ENCODE data around the gene MARVELD1. TPM values are rescaled to one million over a fixed set of nuclear protein-coding genes. Genes with fewer than 3 reads are reported as not detected.

The MARVELD1 gene
- total RNA-seq, 1 experiment from 2014 or later: 40.1 TPM

DNA sequence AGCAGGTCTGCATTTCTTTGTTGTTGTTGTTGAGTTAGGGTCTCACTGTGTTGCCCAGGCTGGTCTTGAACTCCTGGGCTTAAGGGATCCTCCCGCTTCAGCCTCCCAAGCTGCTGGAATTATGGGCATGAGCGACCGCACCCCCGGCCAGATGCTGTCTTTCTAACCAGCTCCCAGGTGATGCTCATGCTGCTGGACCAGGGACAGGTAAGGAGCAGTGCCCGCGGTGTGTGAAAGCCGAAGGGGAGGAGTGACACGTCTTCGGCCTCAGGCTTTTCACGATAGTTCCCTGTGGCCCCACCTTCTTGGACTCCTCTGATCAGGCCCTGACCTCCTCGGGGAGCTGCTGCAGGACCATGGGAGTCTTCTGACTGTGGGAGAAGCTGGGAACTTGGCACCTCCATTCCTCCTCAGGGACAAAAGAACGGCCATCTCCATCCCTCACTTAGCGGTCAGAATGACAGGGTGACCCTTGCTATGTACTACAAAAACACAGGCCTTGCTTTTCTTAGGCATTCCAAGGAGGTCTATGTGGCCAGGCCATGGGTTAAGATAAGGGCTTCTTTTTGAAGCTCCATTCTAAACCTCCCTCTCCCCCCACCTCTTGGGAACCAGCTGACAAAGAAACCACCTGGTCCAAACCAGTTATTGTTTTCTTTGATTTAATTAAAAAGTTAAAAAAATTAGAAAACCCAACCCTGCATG, 52.7 kb downstream of the MARVELD1 start:
- H3K4me1 ChIP-seq (replicated peaks; ENCODE audit: insufficient read depth): no peaks in the 10 kb centered on the region
- ChIA-PET POLR2A (ENCODE audit: unreplicated experiment) (no interaction called here), CTCF (interaction anchor here (0.7 kb wide), 1 partner anchor 15 kb away, joined by 3 read pairs; no protein-coding TSS in a partner anchor)
- H3K79me2 ChIP-seq (ENCODE audit: low read depth): no peaks in the 10 kb centered on the region
- H3K4me3 ChIP-seq: no peak overlapping the region
- no peaks in the 10 kb centered on the region for H4K20me1 ChIP-seq (ENCODE audit: insufficient read depth)
- H3K4me2 ChIP-seq: no peak overlapping the region
- BruUV-seq (replicated peaks): no TSS peak
- H3K9me3 ChIP-seq (ENCODE audit: insufficient read depth, low read depth): no peaks in the 10 kb centered on the region
- no peak overlapping the region for H2AFZ ChIP-seq
- H3K9me2 ChIP-seq (ENCODE audit: insufficient read depth): no peaks in the 10 kb centered on the region
- H3F3A ChIP-seq (ENCODE audit: insufficient read depth, low read depth): no peaks in the 10 kb centered on the region
- DNase-seq: no peak
- intact Hi-C loops (cut with micrococcal nuclease; ENCODE audit: unreplicated experiment): no loop called here
- TF ChIP-seq EZH2 (IDR thresholded peaks at IDR 0.05; ENCODE audit: low read depth) (no peak), CTCF (conservative IDR thresholded peaks at IDR 0.05) (no peak)
- H3K27me3 ChIP-seq (ENCODE audit: insufficient read depth, low read depth): no peaks in the 10 kb centered on the region
- H3K27ac ChIP-seq: no peak overlapping the region
- H3K36me3 ChIP-seq (ENCODE audit: low read depth): no peaks in the 10 kb centered on the region

DNA sequence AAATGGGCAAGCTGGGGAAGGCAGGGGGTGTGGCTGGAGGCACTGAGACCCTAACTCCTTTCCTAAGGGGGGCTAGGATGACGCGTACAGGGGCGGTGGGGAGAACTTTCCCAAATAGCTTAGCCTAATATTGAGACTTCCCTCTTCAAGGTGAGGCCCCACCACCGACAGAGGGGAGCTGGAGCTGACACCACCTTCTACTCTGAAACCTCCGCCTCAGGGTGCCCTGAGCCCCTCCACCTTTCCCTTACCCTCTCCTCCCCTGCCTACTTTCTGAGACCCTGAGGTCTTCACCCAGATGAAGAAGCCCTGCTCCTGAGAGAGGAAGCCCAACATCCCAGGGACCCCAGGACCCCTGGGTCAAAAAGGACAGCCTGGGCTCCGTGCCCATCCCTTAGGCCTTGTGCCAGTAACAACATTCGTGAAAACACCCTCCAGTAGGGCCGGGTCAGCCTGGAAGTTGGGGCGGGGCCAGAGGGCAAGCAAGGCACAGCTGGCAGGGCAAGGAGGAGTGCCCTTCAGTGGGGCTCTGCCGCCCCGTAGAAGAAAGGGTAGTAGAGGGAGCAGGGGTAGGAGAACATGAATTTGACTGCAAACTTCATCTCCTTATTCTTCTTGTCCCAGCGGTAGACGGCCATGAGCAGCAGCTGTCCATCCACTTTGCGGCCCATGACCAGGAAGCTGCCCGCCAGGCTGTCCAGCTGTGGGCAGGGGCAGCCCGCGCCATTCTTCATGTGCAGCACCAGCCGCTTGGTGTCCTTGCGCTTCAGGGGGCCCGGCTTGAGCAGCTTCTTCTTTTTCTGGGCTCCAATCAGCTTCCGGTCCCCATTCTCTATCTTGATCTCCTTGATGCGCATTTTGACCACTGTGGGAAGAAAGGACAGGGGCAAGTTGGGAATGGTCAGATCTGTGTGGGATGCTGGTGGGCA, 53.7 kb downstream of the MARVELD1 start:
- H3K79me2 ChIP-seq (ENCODE audit: low read depth): no peaks in the 10 kb centered on the region
- no peaks in the 10 kb centered on the region for H3K27me3 ChIP-seq (ENCODE audit: insufficient read depth, low read depth)
- no peak overlapping the region for H3K4me2 ChIP-seq
- no peaks in the 10 kb centered on the region for H3K9me2 ChIP-seq (ENCODE audit: insufficient read depth)
- no peaks in the 10 kb centered on the region for H3K9me3 ChIP-seq (ENCODE audit: insufficient read depth, low read depth)
- intact Hi-C loops (cut with micrococcal nuclease; ENCODE audit: unreplicated experiment): no loop called here
- H3F3A ChIP-seq (ENCODE audit: insufficient read depth, low read depth): no peaks in the 10 kb centered on the region
- TF ChIP-seq EZH2 (IDR thresholded peaks at IDR 0.05; ENCODE audit: low read depth) (no peak), CTCF (conservative IDR thresholded peaks at IDR 0.05) (no peak)
- ChIA-PET POLR2A (ENCODE audit: unreplicated experiment) (no interaction called here), CTCF (interaction anchor here (0.7 kb wide), 2 partner anchors 16 to 127 kb away, joined by 3 read pairs; no protein-coding TSS in a partner anchor)
- H3K27ac ChIP-seq: no peak overlapping the region
- H2AFZ ChIP-seq: no peak overlapping the region
- no peak for DNase-seq
- no peaks in the 10 kb centered on the region for H4K20me1 ChIP-seq (ENCODE audit: insufficient read depth)
- H3K36me3 ChIP-seq (ENCODE audit: low read depth): no peaks in the 10 kb centered on the region
- H3K4me1 ChIP-seq (replicated peaks; ENCODE audit: insufficient read depth): no peaks in the 10 kb centered on the region
- no peak overlapping the region for H3K4me3 ChIP-seq
- no TSS peak for BruUV-seq (replicated peaks)

Other genes starting within 250 kb of the MARVELD1 start
- 42.4 and 42.7 TPM in 2 replicates for gene MMS19, start 215.3 kb upstream of the MARVELD1 start, total RNA-seq (2021)
- 17.1 and 21.2 TPM in 2 replicates for gene UBTD1, start 214.8 kb upstream of the MARVELD1 start, total RNA-seq (2021)
- 5.5 and 8.4 TPM in 2 replicates for gene ANKRD2, start 141.0 kb upstream of the MARVELD1 start, total RNA-seq (2021)
- gene HOGA1, start 129.3 kb upstream of the MARVELD1 start, total RNA-seq (2021): 3.4 and 4.4 TPM in 2 replicates
- 0.45 and 0.59 TPM in 2 replicates for gene C10orf62, start 124.0 kb upstream of the MARVELD1 start, total RNA-seq (2021)
- gene MORN4, start 80.2 kb upstream of the MARVELD1 start, total RNA-seq (2021): 10.0 and 10.6 TPM in 2 replicates
- 16.0 and 20.3 TPM in 2 replicates for gene PI4K2A, start 73.1 kb upstream of the MARVELD1 start, total RNA-seq (2021)
- 20.5 and 22.4 TPM in 2 replicates for gene AVPI1, start 26.5 kb upstream of the MARVELD1 start, total RNA-seq (2021)
- 21.6 and 24.7 TPM in 2 replicates for gene ZFYVE27, start 23.4 kb downstream of the MARVELD1 start, total RNA-seq (2021)
- not detected in 2 replicates for gene SFRP5, start 58.3 kb downstream of the MARVELD1 start, total RNA-seq (2021)
- gene GOLGA7B, start 136.1 kb downstream of the MARVELD1 start, total RNA-seq (2021): 0.90 and 1.1 TPM in 2 replicates

All from PC-9 (cell line).